Esophagus muscularis mucosa (tissue), 4 donors: ENCODE measurements around the gene KRTAP4-6.

Source experiments
- EP300 ChIP-seq: sonication (generic); formaldehyde crosslinking; IDR thresholded peaks from one replicate; pipeline ENCODE4 v1.6.1; 2017; ENCODE audit warnings: antibody characterized with exemption
- POLR2A ChIP-seq: fragments of 450-650 bp; IDR thresholded peaks from one replicate; pipeline ENCODE4 v1.6.1; 2017; ENCODE audit warnings: antibody characterized with exemption, moderate library complexity, mild to moderate bottlenecking, low read depth
- TF ChIP-seq, protein P1 (sequence below), 3 experiments: fragments of 200-600 bp in 2 of 3; fragments of 450-650 bp in 1 of 3; sonication (generic) in 2 of 3; IDR thresholded peaks; one replicate each; pipeline ENCODE4 v1.5.1; 2017 to 2019; ENCODE audit warnings: antibody characterized with exemption in 3 of 3, mild to moderate bottlenecking in 2 of 3, moderate library complexity in 1 of 3

DNA sequence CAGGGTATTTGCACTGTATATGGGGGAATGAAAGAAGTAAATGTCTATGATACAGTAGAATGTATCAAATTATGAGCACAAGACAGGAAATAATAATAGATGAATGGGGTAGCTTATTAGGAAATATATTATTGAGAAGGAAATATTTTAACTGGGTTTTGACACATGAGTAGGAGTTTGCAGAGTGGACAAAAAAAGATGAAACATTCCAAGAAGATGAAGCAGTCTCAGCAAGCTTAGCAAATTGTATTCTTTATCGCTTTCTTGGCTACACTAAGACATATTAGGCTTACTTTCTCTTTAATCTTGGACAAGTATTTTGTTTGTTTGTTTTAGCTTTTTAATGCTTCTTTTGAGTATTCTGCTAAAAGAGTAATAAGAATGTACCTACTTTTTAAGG is 36.4 kb downstream of the KRTAP4-6 start:
- TF ChIP-seq, protein P1, sequence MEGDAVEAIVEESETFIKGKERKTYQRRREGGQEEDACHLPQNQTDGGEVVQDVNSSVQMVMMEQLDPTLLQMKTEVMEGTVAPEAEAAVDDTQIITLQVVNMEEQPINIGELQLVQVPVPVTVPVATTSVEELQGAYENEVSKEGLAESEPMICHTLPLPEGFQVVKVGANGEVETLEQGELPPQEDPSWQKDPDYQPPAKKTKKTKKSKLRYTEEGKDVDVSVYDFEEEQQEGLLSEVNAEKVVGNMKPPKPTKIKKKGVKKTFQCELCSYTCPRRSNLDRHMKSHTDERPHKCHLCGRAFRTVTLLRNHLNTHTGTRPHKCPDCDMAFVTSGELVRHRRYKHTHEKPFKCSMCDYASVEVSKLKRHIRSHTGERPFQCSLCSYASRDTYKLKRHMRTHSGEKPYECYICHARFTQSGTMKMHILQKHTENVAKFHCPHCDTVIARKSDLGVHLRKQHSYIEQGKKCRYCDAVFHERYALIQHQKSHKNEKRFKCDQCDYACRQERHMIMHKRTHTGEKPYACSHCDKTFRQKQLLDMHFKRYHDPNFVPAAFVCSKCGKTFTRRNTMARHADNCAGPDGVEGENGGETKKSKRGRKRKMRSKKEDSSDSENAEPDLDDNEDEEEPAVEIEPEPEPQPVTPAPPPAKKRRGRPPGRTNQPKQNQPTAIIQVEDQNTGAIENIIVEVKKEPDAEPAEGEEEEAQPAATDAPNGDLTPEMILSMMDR (IDR thresholded peaks at IDR 0.05): no peak
- TF ChIP-seq EP300 (no peak), POLR2A (no peak)
